HG02610 (cell line): ENCODE results near the gene FAM3A.
A peak's percentile ranks its signal among the peaks of the same experiment; 100 is the strongest.
"Not testable (repeated sequence)": the region's sequence is repeated elsewhere in the genome, so short reads cannot be mapped to it uniquely, and the experiment has no call there.

ENCODE experiments used
- ATAC-seq: cut with Tn5 transposase; IDR thresholded peaks from one replicate; pipeline ENCODE4 v1.9.1; 2021; ENCODE audit warnings: mild to moderate bottlenecking, moderate library complexity; ENCODE audit not compliant: unreplicated experiment

FAM3A gene

DNA sequence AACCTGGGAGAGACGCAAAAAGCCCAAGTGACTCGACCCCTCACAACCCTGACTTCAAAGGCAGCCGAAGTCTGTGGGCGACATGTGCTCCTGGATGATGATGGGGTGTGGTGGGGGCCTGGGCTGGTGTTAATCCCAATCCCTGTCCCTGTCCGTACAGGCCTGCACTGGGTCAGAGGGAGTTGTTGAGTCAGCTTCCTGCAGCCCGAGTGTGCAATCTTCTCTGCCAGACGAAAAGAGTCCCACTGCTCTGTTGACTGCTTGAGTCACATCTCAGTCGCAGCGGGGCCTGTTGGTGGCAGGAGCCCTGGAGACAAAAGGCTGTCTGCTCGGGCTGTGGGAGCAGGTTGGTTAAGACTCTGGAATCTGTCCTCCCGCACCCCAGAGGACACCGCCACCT is 10.3 kb downstream of the FAM3A start:
- ATAC-seq = no peak

GRCh38 chrX:154502989-154503388 is 13.0 kb downstream of the FAM3A start:
- ATAC-seq = no peak

GRCh38 chrX:154502098-154502497 is 13.9 kb downstream of the FAM3A start:
- no peak for ATAC-seq

DNA sequence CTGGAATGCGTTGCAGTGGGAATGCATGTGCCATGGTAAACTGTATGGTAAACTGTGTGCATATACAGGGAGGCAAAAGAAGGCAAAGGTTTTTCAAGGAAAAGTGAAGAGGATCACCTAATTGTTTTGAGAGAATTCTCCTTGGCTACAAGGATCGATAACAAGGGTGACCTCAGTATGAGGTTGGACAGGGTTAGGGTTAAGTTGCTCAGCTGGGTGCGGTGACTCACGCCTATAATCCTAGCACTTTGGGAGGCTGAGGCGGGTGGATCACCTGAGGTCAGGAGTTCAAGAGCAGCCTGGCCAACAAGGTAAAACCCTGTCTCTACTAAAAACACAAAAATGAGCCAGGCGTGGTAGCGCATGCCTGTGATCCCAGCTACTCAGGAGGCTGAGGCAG is 14.6 kb downstream of the FAM3A start:
- ATAC-seq = not testable (repeated sequence)

DNA sequence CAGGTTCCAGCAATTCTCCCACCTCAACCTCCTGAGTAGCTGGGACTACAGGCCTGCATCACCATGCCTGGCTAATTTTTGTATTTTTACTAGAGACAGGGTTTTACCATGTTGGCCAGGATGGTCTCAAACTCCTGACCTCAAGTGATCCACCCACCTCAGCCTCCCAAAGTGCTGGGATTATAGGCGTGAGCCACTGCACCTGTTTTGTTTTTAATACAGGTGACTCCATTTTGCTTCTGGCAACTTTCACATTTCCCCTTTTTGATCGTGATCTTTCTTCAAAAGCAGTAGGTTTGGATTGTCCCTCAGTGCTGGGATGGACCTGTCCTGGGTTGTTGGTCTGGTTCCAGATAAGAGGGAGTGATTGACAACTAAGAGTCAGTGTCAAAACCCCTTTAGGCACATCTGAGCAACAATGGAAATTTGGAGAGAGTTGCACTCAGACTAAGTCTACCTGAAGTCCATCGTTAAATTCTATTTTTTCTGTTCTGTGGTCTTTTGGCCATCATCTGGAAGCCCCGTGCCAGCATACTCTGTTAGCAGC is 19.4 kb downstream of the FAM3A start:
- not testable (repeated sequence) for ATAC-seq

- no peak for ATAC-seq
Measured at GRCh38 chrX:154495472-154495922, 20.5 kb downstream of the FAM3A start.

DNA sequence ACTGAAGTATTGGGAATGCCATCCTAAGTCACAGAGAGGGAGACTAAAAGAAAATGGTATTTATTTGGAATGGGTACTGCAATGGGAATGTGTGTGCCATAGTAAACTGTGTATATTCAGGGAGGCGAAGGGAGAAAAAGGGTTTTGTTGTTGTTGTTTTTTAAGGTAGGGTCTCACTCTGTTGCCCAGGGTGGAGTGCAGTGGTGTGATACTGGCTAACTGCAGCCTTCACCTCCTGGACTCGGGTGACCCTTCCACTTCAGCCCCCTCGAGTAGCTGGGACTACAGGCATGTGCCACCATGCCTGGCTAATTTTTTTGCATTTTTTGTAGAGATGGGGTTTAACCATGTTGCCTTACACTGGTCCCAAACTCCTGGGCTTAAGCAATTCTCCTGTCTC is 21.3 kb downstream of the FAM3A start:
- ATAC-seq = no peak

DNA sequence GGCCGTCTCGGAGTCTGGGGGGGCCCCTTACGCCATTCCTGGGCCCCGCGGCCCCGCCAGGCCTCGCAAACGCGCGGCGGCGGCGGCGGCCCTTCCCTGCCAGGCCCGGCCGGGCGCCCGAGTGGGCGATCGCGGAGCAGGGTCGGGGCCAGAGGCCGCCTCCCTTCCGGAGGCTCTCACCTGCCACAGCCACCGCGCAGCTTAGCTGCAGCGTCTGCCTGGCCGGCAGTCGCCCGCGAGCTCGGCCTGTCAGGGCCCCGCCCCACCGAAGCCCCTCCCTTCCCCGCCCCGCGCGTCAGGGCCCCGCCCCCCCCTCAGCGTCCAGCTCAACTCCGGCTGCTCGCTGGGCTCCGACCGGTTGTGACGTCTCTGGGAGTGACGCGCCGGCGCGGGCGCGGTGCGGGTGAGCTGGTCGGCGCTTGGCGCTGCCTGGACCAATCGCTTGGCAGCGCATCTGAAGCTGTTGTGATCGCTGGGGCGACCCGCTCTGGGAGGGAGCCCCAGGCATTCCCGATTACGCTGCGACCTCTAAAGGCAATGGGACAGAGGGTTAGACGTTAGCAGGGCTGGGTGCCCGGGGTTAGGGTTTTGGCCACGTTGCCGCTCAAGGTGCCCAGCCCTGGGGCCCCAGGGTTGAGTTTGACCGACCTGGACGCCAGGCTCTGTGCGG is 25.5 kb downstream of the FAM3A start, which contains the start of gene SLC10A3:
Gene SLC10A3, minus strand, starts transcription at position 216 of the 670 bp plus-strand sequence. CDS start 1,689 bp downstream, outside the sequence.
- ATAC-seq = peak; percentile 83

DNA sequence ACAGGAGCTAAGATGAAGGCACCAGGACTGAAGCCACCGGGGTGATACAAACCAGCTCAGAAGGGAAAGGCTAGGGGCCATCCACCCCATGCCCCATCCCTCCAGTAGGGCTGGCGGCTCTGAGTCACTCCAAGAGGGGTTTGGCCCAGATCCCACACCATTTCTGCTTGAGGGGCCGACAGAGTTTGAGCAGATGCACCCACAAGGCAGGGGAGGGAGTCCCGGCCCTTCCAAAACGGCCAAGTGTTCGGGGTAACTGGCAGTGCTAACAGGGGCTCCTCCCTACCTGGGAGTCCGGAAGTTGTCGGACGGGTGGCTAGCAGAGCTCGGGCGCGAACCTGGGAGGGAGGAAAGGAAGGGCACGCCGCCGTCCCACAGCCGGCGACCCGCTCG is 26.0 kb downstream of the FAM3A start:
- peak; percentile 19 for ATAC-seq

- ATAC-seq = no peak
Measured at GRCh38 chrX:154489182-154489581, 26.9 kb downstream of the FAM3A start.

DNA sequence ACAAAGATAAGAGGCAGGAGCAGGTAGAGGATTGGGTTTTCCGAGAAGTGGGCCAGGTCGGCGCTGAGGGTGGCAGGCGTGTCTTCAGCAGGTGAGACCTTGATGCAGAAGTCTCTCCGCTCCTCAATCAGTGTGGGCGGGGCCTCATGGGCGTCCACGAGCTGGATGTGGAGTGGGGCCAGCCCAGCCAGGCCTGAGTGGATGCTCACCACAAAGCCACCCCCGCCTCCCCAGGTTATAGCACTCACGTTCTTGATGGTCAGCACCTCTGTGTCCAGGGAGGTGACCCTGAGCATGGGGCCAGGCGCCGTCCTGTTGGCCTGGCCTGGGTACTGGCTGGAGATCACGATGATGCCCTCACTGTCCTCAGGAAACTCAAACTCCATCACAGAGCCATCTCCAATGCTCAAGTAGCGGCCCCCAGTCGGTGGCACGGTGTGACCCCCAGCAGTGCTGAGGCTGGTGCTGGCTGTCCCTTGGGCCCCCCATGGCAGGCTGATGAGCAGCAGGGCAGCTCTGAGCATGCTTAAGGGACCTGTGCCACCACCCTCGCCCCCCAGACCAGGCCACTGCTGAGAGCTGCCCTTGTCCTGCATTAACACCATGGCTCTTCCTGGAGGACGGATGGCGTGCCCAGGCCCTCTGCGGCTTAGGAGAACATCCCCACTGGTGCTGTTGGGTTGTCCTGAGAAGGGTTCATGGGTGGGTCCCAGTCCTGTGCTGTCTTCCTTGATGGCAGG is 27.5 kb downstream of the FAM3A start:
- ATAC-seq = no peak

- ATAC-seq = no peak
Measured at GRCh38 chrX:154487518-154488290, 28.3 kb downstream of the FAM3A start.

GRCh38 chrX:154486396-154487207 is 29.4 kb downstream of the FAM3A start, which contains the start of gene UBL4A:
Gene UBL4A (minus strand): TSS chrX:154486615. CDS start chrX:154486584, 31 bp downstream.
- ATAC-seq = no peak

GRCh38 chrX:154486052-154486395 is 30.0 kb downstream of the FAM3A start:
- no peak for ATAC-seq

GRCh38 chrX:154485150-154486051 is 30.6 kb downstream of the FAM3A start:
- no peak for ATAC-seq

DNA sequence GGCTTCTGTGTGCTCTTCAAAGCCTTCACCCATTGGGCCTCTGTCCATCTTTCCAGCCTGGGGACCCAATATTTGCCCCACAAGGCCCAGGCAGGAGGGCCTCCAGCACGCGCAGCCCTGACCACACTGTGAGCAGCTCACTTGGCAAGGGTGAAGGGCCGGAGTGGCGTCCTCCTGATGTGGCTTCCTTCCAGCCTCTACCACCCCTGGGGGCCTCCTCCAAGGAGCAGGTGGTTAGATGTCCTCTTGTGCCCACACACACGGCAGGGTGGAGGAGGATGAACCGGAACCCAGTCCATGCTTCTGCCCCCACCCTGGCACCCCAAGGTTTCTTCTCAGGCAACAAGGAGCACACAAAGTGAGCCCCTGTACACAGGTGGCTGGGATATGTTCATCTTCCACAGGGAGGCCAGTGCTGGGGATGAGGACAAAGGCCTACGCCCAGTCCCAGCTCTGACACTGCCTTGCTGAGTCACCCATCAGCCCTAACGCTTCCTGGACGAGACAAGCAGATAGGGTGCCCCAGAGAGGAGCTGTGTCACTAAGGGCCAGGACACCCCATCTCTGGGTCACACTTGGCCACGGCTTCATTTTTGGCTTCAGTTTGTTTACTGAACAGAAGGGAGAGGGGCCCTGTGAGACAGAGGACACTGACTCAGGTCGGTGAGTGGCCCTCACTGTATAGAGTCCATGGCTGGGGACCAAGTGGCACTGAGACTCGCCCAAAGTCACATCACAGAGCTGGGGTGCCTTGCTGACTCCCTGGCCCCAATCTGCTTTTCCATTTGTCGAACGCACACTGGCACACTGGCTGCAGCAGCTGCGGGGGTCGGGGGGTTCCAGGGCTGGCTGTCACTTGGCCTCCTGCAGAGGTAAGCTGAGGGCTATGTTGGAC is 31.5 kb downstream of the FAM3A start:
- no peak for ATAC-seq

DNA sequence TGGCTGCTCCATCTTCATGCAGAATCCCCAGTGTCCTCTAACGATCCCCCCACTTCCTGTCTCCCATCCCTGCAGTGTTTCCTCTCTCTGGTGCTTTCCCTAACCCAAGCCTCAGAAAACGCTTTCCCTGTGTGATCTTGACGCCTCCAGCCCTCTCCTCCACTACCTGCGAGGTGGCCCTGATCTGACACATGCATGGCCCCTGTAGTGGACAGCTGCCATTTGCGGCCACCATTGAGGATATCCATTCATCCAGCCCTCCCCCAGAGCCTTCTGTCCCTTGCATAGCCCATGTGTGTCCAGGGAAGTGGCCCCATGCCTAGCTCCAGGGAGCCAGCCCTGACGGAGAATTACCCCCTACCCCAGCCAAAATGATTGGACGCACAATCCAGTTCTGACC is 32.7 kb downstream of the FAM3A start:
- ATAC-seq = no peak

GRCh38 chrX:154482786-154483185 is 33.2 kb downstream of the FAM3A start:
- no peak for ATAC-seq
